ENCODE data around the gene RBCK1.

The RBCK1 gene

DNA sequence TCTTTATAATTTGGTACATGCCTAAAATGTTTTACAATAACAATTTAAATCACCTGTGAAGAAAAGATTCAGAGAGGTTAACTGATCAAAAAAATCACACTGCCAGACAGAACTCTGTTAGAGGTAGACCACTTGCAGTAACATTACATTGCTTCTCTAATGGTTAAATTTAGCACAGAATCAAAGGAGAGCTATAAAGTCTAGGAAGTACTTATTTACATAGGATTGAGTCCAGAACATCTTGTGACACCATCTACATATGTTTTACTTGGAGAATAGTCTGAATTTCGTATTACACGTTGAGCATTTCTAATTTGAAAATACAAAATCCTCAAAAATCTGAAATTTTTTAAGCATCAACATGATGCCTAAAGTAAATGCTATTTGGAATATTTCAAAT lies 71.4 kb downstream of the RBCK1 start:
- no peaks in the 10 kb centered on the region for H3K4me1 ChIP-seq
- H3K9ac ChIP-seq, result no peak overlapping the region
- H3K4me3 ChIP-seq (ENCODE audit: low read depth, low read length), result no peak overlapping the region
- H3K9me3 ChIP-seq (ENCODE audit: control insufficient read depth, low read length), result no peaks in the 10 kb centered on the region
- H3K4me2 ChIP-seq (ENCODE audit: low read length), result no peak overlapping the region
- H3K27ac ChIP-seq, result no peak overlapping the region
- H3K27me3 ChIP-seq (ENCODE audit: control insufficient read depth, insufficient read depth, low read length), result no peaks in the 10 kb centered on the region
- TF ChIP-seq, protein P1, sequence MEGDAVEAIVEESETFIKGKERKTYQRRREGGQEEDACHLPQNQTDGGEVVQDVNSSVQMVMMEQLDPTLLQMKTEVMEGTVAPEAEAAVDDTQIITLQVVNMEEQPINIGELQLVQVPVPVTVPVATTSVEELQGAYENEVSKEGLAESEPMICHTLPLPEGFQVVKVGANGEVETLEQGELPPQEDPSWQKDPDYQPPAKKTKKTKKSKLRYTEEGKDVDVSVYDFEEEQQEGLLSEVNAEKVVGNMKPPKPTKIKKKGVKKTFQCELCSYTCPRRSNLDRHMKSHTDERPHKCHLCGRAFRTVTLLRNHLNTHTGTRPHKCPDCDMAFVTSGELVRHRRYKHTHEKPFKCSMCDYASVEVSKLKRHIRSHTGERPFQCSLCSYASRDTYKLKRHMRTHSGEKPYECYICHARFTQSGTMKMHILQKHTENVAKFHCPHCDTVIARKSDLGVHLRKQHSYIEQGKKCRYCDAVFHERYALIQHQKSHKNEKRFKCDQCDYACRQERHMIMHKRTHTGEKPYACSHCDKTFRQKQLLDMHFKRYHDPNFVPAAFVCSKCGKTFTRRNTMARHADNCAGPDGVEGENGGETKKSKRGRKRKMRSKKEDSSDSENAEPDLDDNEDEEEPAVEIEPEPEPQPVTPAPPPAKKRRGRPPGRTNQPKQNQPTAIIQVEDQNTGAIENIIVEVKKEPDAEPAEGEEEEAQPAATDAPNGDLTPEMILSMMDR (IDR thresholded peaks at IDR 0.05), result no peak
- H2AFZ ChIP-seq, result no peak overlapping the region
- H3K36me3 ChIP-seq (ENCODE audit: control insufficient read depth, insufficient read depth, low read length), result no peaks in the 10 kb centered on the region
- no peaks in the 10 kb centered on the region for H3K79me2 ChIP-seq

DNA sequence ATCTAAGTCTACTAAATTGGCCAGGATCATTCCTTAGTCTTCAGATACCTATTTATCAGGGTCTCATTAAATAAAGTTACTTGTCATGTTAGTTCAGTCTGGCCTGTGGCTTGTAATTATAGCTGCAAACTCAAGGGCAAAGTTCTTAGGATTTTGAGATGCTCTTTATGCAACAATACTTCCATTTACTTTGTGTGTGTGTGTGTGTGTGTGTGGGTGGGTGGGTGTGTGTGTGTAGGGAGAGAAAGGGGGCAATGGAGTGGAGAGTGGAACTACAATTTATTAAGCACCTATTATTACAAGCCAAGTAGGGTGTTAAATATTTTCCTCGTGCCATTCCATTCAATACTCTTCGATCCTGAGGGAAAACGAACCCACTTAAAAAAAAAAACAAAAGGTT lies 71.9 kb downstream of the RBCK1 start:
- H3K27me3 ChIP-seq (ENCODE audit: control insufficient read depth, insufficient read depth, low read length), result no peaks in the 10 kb centered on the region
- no peaks in the 10 kb centered on the region for H3K36me3 ChIP-seq (ENCODE audit: control insufficient read depth, insufficient read depth, low read length)
- H3K4me2 ChIP-seq (ENCODE audit: low read length), result no peak overlapping the region
- no peak overlapping the region for H3K27ac ChIP-seq
- no peaks in the 10 kb centered on the region for H3K4me1 ChIP-seq
- no peaks in the 10 kb centered on the region for H3K9me3 ChIP-seq (ENCODE audit: control insufficient read depth, low read length)
- no peak overlapping the region for H2AFZ ChIP-seq
- H3K4me3 ChIP-seq (ENCODE audit: low read depth, low read length), result no peak overlapping the region
- TF ChIP-seq, protein P1 (IDR thresholded peaks at IDR 0.05), result no peak
- no peak overlapping the region for H3K9ac ChIP-seq
- no peaks in the 10 kb centered on the region for H3K79me2 ChIP-seq

DNA sequence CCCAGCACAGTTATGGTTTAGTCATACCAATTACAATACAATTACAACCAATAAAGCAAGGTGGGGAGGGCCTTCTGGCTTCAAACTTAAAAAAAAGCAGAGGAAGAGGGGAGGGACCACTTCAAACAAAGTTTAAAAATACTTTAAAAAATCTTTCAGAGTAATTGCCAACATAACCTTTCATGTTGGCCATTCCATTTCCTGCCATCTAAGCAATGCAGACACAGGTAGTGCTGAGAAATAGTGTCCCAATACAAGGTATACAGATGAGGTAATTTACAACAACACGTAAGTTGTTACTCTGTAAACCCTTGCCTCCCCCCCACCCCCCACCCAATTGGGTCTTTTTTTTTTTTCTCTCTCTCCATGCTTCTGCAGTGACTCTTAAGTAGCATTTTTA lies 73.1 kb downstream of the RBCK1 start:
- no peaks in the 10 kb centered on the region for H3K27me3 ChIP-seq (ENCODE audit: control insufficient read depth, insufficient read depth, low read length)
- H3K9me3 ChIP-seq (ENCODE audit: control insufficient read depth, low read length), result no peaks in the 10 kb centered on the region
- no peak overlapping the region for H2AFZ ChIP-seq
- no peak overlapping the region for H3K9ac ChIP-seq
- H3K4me3 ChIP-seq (ENCODE audit: low read depth, low read length), result no peak overlapping the region
- H3K4me2 ChIP-seq (ENCODE audit: low read length), result no peak overlapping the region
- H3K4me1 ChIP-seq, result no peaks in the 10 kb centered on the region
- H3K36me3 ChIP-seq (ENCODE audit: control insufficient read depth, insufficient read depth, low read length), result no peaks in the 10 kb centered on the region
- TF ChIP-seq, protein P1 (IDR thresholded peaks at IDR 0.05), result no peak
- H3K79me2 ChIP-seq, result no peaks in the 10 kb centered on the region
- no peak overlapping the region for H3K27ac ChIP-seq

All from parathyroid adenoma (tissue), 2 donors.